ENCODE results near the gene SLC22A3.
"Not testable (repeated sequence)": the region's sequence is repeated elsewhere in the genome, so short reads cannot be mapped to it uniquely, and the experiment has no call there.

DNA sequence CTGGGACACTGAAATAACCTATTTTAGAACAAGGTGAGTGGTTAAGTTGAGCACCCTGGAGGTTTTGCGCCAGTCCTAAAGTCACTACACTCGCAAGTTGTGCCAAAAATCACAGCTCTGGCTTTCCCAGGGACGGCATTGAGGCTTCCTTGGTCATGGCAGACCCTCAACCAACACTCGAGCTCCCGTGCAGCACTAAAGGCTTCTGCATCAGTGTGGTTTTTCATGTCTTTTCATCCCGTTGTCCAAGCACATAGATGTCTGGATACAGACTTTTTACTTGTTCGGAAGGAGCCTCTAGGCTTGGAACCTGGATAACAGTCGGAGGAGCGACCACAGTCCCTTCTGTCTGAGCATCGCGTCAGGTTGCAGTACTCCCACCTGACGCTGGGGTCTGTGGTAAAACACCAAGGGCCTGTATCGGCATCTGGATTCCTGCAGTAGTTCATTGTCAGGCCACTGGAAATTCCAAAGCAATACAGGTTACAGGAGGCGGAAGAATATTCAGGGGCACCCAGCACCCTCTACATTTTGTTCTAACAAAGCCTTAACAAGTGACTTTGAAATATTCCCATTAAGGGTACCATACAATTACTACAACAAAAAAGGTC is 119.2 kb downstream of the SLC22A3 start:
- TF ChIP-seq, protein P1, sequence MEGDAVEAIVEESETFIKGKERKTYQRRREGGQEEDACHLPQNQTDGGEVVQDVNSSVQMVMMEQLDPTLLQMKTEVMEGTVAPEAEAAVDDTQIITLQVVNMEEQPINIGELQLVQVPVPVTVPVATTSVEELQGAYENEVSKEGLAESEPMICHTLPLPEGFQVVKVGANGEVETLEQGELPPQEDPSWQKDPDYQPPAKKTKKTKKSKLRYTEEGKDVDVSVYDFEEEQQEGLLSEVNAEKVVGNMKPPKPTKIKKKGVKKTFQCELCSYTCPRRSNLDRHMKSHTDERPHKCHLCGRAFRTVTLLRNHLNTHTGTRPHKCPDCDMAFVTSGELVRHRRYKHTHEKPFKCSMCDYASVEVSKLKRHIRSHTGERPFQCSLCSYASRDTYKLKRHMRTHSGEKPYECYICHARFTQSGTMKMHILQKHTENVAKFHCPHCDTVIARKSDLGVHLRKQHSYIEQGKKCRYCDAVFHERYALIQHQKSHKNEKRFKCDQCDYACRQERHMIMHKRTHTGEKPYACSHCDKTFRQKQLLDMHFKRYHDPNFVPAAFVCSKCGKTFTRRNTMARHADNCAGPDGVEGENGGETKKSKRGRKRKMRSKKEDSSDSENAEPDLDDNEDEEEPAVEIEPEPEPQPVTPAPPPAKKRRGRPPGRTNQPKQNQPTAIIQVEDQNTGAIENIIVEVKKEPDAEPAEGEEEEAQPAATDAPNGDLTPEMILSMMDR (IDR thresholded peaks at IDR 0.05) = peak; percentile 28; the same call in 1 of the 2 replicates
- not testable (repeated sequence) for TF ChIP-seq ZFX (IDR thresholded peaks at IDR 0.05; ENCODE audit: borderline replicate concordance)
